ENCODE measurements around the gene BMPR1A. TPM values are rescaled to one million over a fixed set of nuclear protein-coding genes. Genes with fewer than 3 reads are reported as not detected.
A peak's percentile ranks its signal among the peaks of the same experiment; 100 is the strongest.

Gene BMPR1A
- total and polyA plus RNA-seq, 4 experiments from 2014 or later, result 4.7 to 21.0 (median 10.4) TPM

- H3K27ac ChIP-seq (ENCODE audit: low read depth, low read length), result no peak overlapping the region
These were observed 18.8 kb downstream of the BMPR1A start for GRCh38 chr10:86775056-86775869.

GRCh38 chr10:86775870-86776180, 19.4 kb downstream of the BMPR1A start:
- no peak overlapping the region for H3K4me3 Mint-ChIP-seq
- intact Hi-C loops (cut with micrococcal nuclease), result no loop called here
- ChIA-PET CTCF (ENCODE audit: partially characterized antibody) (no interaction called here), POLR2A (ENCODE audit: partially characterized antibody) (no interaction called here)
- peaks cover 5 to 12% of the 10 kb centered on the region in 2 donors for H3K36me3 Mint-ChIP-seq
- DNase-seq, result no peak
- no peaks in the 10 kb centered on the region for H3K27me3 ChIP-seq (ENCODE audit: insufficient read depth, low read length)
- H3K27ac Mint-ChIP-seq, result peak overlapping the region in 1 of 7 donors; percentile 85
- no peak overlapping the region for H3K4me3 ChIP-seq (ENCODE audit: low read length in 2 of 2)
- no peaks in the 10 kb centered on the region for H3K9me3 ChIP-seq (ENCODE audit: control insufficient read depth in 1 of 2, low read length in 2 of 2)
- no peaks in the 10 kb centered on the region for H3K4me1 ChIP-seq (ENCODE audit: insufficient read depth, low read length)
- H3K4me1 Mint-ChIP-seq, result peaks cover 6 to 18% (median 16%) of the 10 kb centered on the region in 4 donors
- no peak overlapping the region for H3K27ac ChIP-seq (ENCODE audit: low read depth, low read length)
- H3K36me3 ChIP-seq (ENCODE audit: insufficient read depth, low read length), result no peaks in the 10 kb centered on the region
- H3K27me3 Mint-ChIP-seq, result no peaks in the 10 kb centered on the region
- H3K9me3 Mint-ChIP-seq, result peaks cover 0 to 6% (median 0%) of the 10 kb centered on the region in 8 donors

More at GRCh38 chr10:86775056-86775869, 18.8 kb downstream of the BMPR1A start:
- H3K9me3 ChIP-seq (ENCODE audit: control insufficient read depth in 1 of 2, low read length in 2 of 2), result no peaks in the 10 kb centered on the region
- CTCF ChIA-PET (ENCODE audit: partially characterized antibody), result no interaction called here
- no peak overlapping the region for H3K4me3 Mint-ChIP-seq
- H3K4me1 Mint-ChIP-seq, result peaks cover 11 to 20% (median 19%) of the 10 kb centered on the region in 4 donors
- peaks cover 0 to 6% (median 0%) of the 10 kb centered on the region in 8 donors for H3K9me3 Mint-ChIP-seq
- peaks cover 5 to 12% of the 10 kb centered on the region in 2 donors for H3K36me3 Mint-ChIP-seq
- no peak for DNase-seq
- H3K27me3 Mint-ChIP-seq, result no peaks in the 10 kb centered on the region
- H3K4me1 ChIP-seq (ENCODE audit: insufficient read depth, low read length), result peaks cover 4% of the 10 kb centered on the region
- no peak overlapping the region for H3K4me3 ChIP-seq (ENCODE audit: low read length in 2 of 2)
- intact Hi-C loops (cut with micrococcal nuclease), result no loop called here
- no peaks in the 10 kb centered on the region for H3K27me3 ChIP-seq (ENCODE audit: insufficient read depth, low read length)
- peak overlapping the region in 1 of 7 donors; percentile 85 for H3K27ac Mint-ChIP-seq
- no peaks in the 10 kb centered on the region for H3K36me3 ChIP-seq (ENCODE audit: insufficient read depth, low read length)
- POLR2A ChIA-PET (ENCODE audit: partially characterized antibody), result no interaction called here

GRCh38 chr10:86779220-86780017, 23.0 kb downstream of the BMPR1A start:
- no peak overlapping the region for H3K27ac Mint-ChIP-seq
- CTCF ChIA-PET (ENCODE audit: partially characterized antibody), result no interaction called here
- Histone ChIP-seq H3K4me3 (ENCODE audit: low read length in 2 of 2) (no peak overlapping the region), H3K4me1 (ENCODE audit: insufficient read depth, low read length) (no peaks in the 10 kb centered on the region), H3K27me3 (ENCODE audit: insufficient read depth, low read length) (no peaks in the 10 kb centered on the region), H3K9me3 (ENCODE audit: control insufficient read depth in 1 of 2, low read length in 2 of 2) (no peaks in the 10 kb centered on the region), H3K36me3 (ENCODE audit: insufficient read depth, low read length) (no peaks in the 10 kb centered on the region), H3K27ac (ENCODE audit: low read depth, low read length) (no peak overlapping the region)
- intact Hi-C loops (cut with micrococcal nuclease), result no loop called here
- no peak overlapping the region for H3K4me3 Mint-ChIP-seq
- no peaks in the 10 kb centered on the region for H3K27me3 Mint-ChIP-seq
- H3K9me3 Mint-ChIP-seq, result peaks cover 0 to 14% (median 3%) of the 10 kb centered on the region in 8 donors
- DNase-seq, result no peak
- POLR2A ChIA-PET (ENCODE audit: partially characterized antibody), result no interaction called here
- peaks cover 15 to 33% (median 21%) of the 10 kb centered on the region in 4 donors for H3K4me1 Mint-ChIP-seq
- peaks cover 11 to 25% of the 10 kb centered on the region in 2 donors for H3K36me3 Mint-ChIP-seq

- Mint-ChIP-seq H3K36me3 (peaks cover 13 to 33% of the 10 kb centered on the region in 2 donors), H3K9me3 (peaks cover 0 to 17% (median 6%) of the 10 kb centered on the region in 8 donors), H3K27me3 (no peaks in the 10 kb centered on the region), H3K4me3 (no peak overlapping the region), H3K27ac (no peak overlapping the region), H3K4me1 (peaks cover 6 to 27% (median 15%) of the 10 kb centered on the region in 4 donors)
- intact Hi-C loops (cut with micrococcal nuclease), result no loop called here
- ChIA-PET CTCF (ENCODE audit: partially characterized antibody) (no interaction called here), POLR2A (ENCODE audit: partially characterized antibody) (no interaction called here)
- Histone ChIP-seq H3K27ac (ENCODE audit: low read depth, low read length) (no peak overlapping the region), H3K4me3 (ENCODE audit: low read length in 2 of 2) (no peak overlapping the region), H3K36me3 (ENCODE audit: insufficient read depth, low read length) (no peaks in the 10 kb centered on the region), H3K27me3 (ENCODE audit: insufficient read depth, low read length) (no peaks in the 10 kb centered on the region), H3K9me3 (ENCODE audit: control insufficient read depth in 1 of 2, low read length in 2 of 2) (no peaks in the 10 kb centered on the region), H3K4me1 (ENCODE audit: insufficient read depth, low read length) (no peaks in the 10 kb centered on the region)
- no peak for DNase-seq
These were observed 26.4 kb downstream of the BMPR1A start for GRCh38 chr10:86782701-86783418.

- no peaks in the 10 kb centered on the region for H3K9me3 ChIP-seq (ENCODE audit: control insufficient read depth in 1 of 2, low read length in 2 of 2)
- Mint-ChIP-seq H3K27ac (peak overlapping the region in 1 of 7 donors; percentile 19), H3K36me3 (peaks cover 8 to 22% of the 10 kb centered on the region in 2 donors), H3K4me1 (peaks cover 3 to 23% (median 13%) of the 10 kb centered on the region in 4 donors), H3K9me3 (peaks cover 0 to 12% (median 6%) of the 10 kb centered on the region in 8 donors), H3K4me3 (no peak overlapping the region), H3K27me3 (no peaks in the 10 kb centered on the region)
- DNase-seq, result no peak
- H3K36me3 ChIP-seq (ENCODE audit: insufficient read depth, low read length), result no peaks in the 10 kb centered on the region
- H3K4me1 ChIP-seq (ENCODE audit: insufficient read depth, low read length), result no peaks in the 10 kb centered on the region
- POLR2A ChIA-PET (ENCODE audit: partially characterized antibody), result no interaction called here
- intact Hi-C loops (cut with micrococcal nuclease), result no loop called here
- CTCF ChIA-PET (ENCODE audit: partially characterized antibody), result no interaction called here
- H3K27ac ChIP-seq (ENCODE audit: low read depth, low read length), result no peak overlapping the region
- H3K4me3 ChIP-seq (ENCODE audit: low read length in 2 of 2), result no peak overlapping the region
- H3K27me3 ChIP-seq (ENCODE audit: insufficient read depth, low read length), result no peaks in the 10 kb centered on the region
These were observed 28.6 kb downstream of the BMPR1A start for GRCh38 chr10:86785037-86785436.

- ChIA-PET CTCF (ENCODE audit: partially characterized antibody) (interaction anchor here (0.6 kb wide), 1 partner anchor 48 kb away, joined by 3 read pairs; no protein-coding TSS in a partner anchor), POLR2A (ENCODE audit: partially characterized antibody) (no interaction called here)
- DNase-seq, result no peak
- Histone ChIP-seq H3K27ac (ENCODE audit: low read depth, low read length) (no peak overlapping the region), H3K27me3 (ENCODE audit: insufficient read depth, low read length) (no peaks in the 10 kb centered on the region), H3K4me1 (ENCODE audit: insufficient read depth, low read length) (no peaks in the 10 kb centered on the region), H3K36me3 (ENCODE audit: insufficient read depth, low read length) (no peaks in the 10 kb centered on the region), H3K4me3 (ENCODE audit: low read length in 2 of 2) (no peak overlapping the region), H3K9me3 (ENCODE audit: control insufficient read depth in 1 of 2, low read length in 2 of 2) (no peaks in the 10 kb centered on the region)
- no peak overlapping the region for H3K4me3 Mint-ChIP-seq
- H3K27ac Mint-ChIP-seq, result no peak overlapping the region
- peaks cover 8 to 20% of the 10 kb centered on the region in 2 donors for H3K36me3 Mint-ChIP-seq
- intact Hi-C loops (cut with micrococcal nuclease), result no loop called here
- H3K9me3 Mint-ChIP-seq, result peaks cover 0 to 11% (median 6%) of the 10 kb centered on the region in 8 donors
- no peaks in the 10 kb centered on the region for H3K27me3 Mint-ChIP-seq
- peaks cover 3 to 23% (median 13%) of the 10 kb centered on the region in 4 donors for H3K4me1 Mint-ChIP-seq
These were observed 29.5 kb downstream of the BMPR1A start for GRCh38 chr10:86785968-86786367.

- intact Hi-C loops (cut with micrococcal nuclease), result no loop called here
- Histone ChIP-seq H3K27ac (ENCODE audit: low read depth, low read length) (no peak overlapping the region), H3K9me3 (ENCODE audit: control insufficient read depth in 1 of 2, low read length in 2 of 2) (no peaks in the 10 kb centered on the region), H3K27me3 (ENCODE audit: insufficient read depth, low read length) (no peaks in the 10 kb centered on the region), H3K4me3 (ENCODE audit: low read length in 2 of 2) (no peak overlapping the region), H3K4me1 (ENCODE audit: insufficient read depth, low read length) (no peaks in the 10 kb centered on the region), H3K36me3 (ENCODE audit: insufficient read depth, low read length) (no peaks in the 10 kb centered on the region)
- Mint-ChIP-seq H3K27ac (no peak overlapping the region), H3K4me3 (no peak overlapping the region), H3K4me1 (peaks cover 3 to 20% (median 10%) of the 10 kb centered on the region in 4 donors), H3K36me3 (peaks cover 6 to 16% of the 10 kb centered on the region in 2 donors), H3K9me3 (peaks cover 0 to 11% (median 6%) of the 10 kb centered on the region in 8 donors), H3K27me3 (no peaks in the 10 kb centered on the region)
- ChIA-PET POLR2A (ENCODE audit: partially characterized antibody) (no interaction called here), CTCF (ENCODE audit: partially characterized antibody) (no interaction called here)
- DNase-seq, result no peak
These were observed 29.9 kb downstream of the BMPR1A start for GRCh38 chr10:86786368-86786767.

Data from CD4-positive, alpha-beta memory T cell (primary cell).